Measurements from ENCODE around the gene CELF5.
A peak's percentile ranks its signal among the peaks of the same experiment; 100 is the strongest.

The CELF5 gene

DNA sequence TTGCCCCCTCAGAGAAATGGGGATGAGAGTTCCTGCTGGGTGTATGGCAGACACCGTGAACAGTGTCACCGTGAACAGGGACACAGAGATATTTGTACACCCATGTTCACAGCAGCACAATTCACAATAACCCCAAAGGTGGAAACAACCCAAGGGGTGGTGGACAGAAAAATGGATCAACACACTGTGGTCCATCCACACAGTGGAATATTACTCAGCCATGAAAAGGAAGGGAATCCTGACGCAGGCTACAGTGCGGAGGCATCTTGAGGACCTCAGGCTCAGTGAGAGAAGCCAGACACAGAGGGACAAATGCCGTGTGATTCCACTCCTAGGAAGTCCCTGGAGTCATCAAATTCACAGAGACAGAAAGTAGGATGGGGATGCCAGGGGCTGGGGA is 7.6 kb upstream of the CELF5 start (continued):
- TF ChIP-seq, protein P1, sequence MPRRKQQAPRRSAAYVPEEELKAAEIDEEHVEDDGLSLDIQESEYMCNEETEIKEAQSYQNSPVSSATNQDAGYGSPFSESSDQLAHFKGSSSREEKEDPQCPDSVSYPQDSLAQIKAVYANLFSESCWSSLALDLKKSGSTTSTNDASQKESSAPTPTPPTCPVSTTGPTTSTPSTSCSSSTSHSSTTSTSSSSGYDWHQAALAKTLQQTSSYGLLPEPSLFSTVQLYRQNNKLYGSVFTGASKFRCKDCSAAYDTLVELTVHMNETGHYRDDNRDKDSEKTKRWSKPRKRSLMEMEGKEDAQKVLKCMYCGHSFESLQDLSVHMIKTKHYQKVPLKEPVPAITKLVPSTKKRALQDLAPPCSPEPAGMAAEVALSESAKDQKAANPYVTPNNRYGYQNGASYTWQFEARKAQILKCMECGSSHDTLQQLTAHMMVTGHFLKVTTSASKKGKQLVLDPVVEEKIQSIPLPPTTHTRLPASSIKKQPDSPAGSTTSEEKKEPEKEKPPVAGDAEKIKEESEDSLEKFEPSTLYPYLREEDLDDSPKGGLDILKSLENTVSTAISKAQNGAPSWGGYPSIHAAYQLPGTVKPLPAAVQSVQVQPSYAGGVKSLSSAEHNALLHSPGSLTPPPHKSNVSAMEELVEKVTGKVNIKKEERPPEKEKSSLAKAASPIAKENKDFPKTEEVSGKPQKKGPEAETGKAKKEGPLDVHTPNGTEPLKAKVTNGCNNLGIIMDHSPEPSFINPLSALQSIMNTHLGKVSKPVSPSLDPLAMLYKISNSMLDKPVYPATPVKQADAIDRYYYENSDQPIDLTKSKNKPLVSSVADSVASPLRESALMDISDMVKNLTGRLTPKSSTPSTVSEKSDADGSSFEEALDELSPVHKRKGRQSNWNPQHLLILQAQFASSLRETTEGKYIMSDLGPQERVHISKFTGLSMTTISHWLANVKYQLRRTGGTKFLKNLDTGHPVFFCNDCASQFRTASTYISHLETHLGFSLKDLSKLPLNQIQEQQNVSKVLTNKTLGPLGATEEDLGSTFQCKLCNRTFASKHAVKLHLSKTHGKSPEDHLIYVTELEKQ (tag by site-specific recombination; IDR thresholded peaks at IDR 0.05; ENCODE audit: borderline replicate concordance) = no peak
- TF ChIP-seq, protein P2, sequence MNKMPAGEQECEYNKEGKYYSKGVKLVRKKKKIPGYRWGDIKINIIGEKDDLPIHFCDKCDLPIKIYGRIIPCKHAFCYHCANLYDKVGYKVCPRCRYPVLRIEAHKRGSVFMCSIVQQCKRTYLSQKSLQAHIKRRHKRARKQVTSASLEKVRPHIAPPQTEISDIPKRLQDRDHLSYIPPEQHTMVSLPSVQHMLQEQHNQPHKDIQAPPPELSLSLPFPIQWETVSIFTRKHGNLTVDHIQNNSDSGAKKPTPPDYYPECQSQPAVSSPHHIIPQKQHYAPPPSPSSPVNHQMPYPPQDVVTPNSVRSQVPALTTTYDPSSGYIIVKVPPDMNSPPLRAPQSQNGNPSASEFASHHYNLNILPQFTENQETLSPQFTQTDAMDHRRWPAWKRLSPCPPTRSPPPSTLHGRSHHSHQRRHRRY (tag by site-specific recombination; IDR thresholded peaks at IDR 0.05) = no peak
- TF ChIP-seq, protein P3, sequence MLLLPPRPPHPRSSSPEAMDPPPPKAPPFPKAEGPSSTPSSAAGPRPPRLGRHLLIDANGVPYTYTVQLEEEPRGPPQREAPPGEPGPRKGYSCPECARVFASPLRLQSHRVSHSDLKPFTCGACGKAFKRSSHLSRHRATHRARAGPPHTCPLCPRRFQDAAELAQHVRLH (tag by site-specific recombination; IDR thresholded peaks at IDR 0.05) = 0 out of 2 replicates have a peak, but pooled peaks have one; percentile 35
- TF ChIP-seq, protein P4, sequence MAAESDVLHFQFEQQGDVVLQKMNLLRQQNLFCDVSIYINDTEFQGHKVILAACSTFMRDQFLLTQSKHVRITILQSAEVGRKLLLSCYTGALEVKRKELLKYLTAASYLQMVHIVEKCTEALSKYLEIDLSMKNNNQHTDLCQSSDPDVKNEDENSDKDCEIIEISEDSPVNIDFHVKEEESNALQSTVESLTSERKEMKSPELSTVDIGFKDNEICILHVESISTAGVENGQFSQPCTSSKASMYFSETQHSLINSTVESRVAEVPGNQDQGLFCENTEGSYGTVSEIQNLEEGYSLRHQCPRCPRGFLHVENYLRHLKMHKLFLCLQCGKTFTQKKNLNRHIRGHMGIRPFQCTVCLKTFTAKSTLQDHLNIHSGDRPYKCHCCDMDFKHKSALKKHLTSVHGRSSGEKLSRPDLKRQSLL (tag by site-specific recombination; IDR thresholded peaks at IDR 0.05) = no peak
- TF ChIP-seq ZSCAN30 (tag by site-specific recombination; IDR thresholded peaks at IDR 0.05) (no peak), ZNF785 (tag by site-specific recombination; IDR thresholded peaks at IDR 0.05) (no peak), ZFHX2 (tag by site-specific recombination; conservative IDR thresholded peaks at IDR 0.05) (no peak), ZNF121 (tag by site-specific recombination; IDR thresholded peaks at IDR 0.05) (peak; percentile 93), ZNF701 (tag by site-specific recombination; IDR thresholded peaks at IDR 0.05) (no peak), HOXC10 (CRISPR knock-in tag; IDR thresholded peaks at IDR 0.05) (no peak), ZNF629 (tag by site-specific recombination; IDR thresholded peaks at IDR 0.05) (no peak), HOXA7 (CRISPR knock-in tag; IDR thresholded peaks at IDR 0.05; ENCODE audit: borderline replicate concordance) (no peak), ZNF274 (IDR thresholded peaks at IDR 0.05; ENCODE audit: low read length) (no peak), ZNF274 (tag by site-specific recombination; IDR thresholded peaks at IDR 0.05; ENCODE audit: borderline replicate concordance) (no peak), ZNF596 (tag by site-specific recombination; IDR thresholded peaks at IDR 0.05) (no peak), ZNF560 (tag by site-specific recombination; IDR thresholded peaks at IDR 0.05; ENCODE audit: borderline replicate concordance) (no peak)
- TF ChIP-seq, protein P5, sequence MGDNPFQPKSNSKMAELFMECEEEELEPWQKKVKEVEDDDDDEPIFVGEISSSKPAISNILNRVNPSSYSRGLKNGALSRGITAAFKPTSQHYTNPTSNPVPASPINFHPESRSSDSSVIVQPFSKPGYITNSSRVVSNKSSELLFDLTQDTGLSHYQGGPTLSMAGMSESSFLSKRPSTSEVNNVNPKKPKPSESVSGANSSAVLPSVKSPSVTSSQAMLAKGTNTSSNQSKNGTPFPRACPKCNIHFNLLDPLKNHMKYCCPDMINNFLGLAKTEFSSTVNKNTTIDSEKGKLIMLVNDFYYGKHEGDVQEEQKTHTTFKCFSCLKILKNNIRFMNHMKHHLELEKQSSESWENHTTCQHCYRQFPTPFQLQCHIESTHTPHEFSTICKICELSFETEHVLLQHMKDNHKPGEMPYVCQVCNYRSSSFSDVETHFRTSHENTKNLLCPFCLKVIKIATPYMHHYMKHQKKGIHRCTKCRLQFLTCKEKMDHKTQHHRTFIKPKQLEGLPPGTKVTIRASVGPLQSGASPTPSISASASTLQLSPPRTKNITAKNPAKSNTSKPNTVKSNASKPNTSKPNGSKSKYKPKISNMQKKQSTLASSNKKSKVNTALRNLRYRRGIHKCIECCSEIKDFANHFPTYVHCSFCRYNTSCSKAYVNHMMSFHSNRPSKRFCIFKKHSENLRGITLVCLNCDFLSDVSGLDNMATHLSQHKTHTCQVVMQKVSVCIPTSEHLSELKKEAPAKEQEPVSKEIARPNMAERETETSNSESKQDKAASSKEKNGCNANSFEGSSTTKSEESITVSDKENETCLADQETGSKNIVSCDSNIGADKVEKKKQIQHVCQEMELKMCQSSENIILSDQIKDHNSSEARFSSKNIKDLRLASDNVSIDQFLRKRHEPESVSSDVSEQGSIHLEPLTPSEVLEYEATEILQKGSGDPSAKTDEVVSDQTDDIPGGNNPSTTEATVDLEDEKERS (tag by site-specific recombination; IDR thresholded peaks at IDR 0.05) = 0 out of 2 replicates have a peak, but pooled peaks have one; percentile 37
- TF ChIP-seq, protein P6, sequence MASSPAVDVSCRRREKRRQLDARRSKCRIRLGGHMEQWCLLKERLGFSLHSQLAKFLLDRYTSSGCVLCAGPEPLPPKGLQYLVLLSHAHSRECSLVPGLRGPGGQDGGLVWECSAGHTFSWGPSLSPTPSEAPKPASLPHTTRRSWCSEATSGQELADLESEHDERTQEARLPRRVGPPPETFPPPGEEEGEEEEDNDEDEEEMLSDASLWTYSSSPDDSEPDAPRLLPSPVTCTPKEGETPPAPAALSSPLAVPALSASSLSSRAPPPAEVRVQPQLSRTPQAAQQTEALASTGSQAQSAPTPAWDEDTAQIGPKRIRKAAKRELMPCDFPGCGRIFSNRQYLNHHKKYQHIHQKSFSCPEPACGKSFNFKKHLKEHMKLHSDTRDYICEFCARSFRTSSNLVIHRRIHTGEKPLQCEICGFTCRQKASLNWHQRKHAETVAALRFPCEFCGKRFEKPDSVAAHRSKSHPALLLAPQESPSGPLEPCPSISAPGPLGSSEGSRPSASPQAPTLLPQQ (tag by site-specific recombination; IDR thresholded peaks at IDR 0.05) = no peak
- TF ChIP-seq, protein P7, sequence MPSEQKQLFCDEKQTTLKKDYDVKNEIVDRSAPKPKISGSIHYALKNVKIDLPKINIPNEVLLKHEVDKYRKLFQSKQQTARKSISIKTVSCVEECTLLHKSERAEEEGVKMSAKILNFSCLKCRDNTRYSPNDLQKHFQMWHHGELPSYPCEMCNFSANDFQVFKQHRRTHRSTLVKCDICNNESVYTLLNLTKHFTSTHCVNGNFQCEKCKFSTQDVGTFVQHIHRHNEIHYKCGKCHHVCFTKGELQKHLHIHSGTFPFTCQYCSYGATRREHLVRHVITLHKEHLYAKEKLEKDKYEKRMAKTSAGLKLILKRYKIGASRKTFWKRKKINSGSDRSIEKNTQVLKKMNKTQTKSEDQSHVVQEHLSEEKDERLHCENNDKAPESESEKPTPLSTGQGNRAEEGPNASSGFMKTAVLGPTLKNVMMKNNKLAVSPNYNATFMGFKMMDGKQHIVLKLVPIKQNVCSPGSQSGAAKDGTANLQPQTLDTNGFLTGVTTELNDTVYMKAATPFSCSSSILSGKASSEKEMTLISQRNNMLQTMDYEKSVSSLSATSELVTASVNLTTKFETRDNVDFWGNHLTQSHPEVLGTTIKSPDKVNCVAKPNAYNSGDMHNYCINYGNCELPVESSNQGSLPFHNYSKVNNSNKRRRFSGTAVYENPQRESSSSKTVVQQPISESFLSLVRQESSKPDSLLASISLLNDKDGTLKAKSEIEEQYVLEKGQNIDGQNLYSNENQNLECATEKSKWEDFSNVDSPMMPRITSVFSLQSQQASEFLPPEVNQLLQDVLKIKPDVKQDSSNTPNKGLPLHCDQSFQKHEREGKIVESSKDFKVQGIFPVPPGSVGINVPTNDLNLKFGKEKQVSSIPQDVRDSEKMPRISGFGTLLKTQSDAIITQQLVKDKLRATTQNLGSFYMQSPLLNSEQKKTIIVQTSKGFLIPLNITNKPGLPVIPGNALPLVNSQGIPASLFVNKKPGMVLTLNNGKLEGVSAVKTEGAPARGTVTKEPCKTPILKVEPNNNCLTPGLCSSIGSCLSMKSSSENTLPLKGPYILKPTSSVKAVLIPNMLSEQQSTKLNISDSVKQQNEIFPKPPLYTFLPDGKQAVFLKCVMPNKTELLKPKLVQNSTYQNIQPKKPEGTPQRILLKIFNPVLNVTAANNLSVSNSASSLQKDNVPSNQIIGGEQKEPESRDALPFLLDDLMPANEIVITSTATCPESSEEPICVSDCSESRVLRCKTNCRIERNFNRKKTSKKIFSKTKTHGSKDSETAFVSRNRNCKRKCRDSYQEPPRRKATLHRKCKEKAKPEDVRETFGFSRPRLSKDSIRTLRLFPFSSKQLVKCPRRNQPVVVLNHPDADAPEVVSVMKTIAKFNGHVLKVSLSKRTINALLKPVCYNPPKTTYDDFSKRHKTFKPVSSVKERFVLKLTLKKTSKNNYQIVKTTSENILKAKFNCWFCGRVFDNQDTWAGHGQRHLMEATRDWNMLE (tag by site-specific recombination; conservative IDR thresholded peaks at IDR 0.05; ENCODE audit: low read depth) = no peak
